Activated naive CD8-positive, alpha-beta T cell treated with anti-CD3 and anti-CD28 coated beads for 36 hours (primary cell): Measurements from ENCODE around the gene OR52I2. TPM values are rescaled to one million over a fixed set of nuclear protein-coding genes. Genes with fewer than 3 reads are reported as not detected.

Experiments used
- DNase-seq: peaks from one replicate; pipeline ENCODE4 v3.0.0; 2021
- H3K27ac Mint-ChIP-seq: one replicate; pipeline ENCODE4 v1.8.0; 2022; ENCODE audit warnings: mild to moderate bottlenecking, moderate library complexity, mixed read lengths
- H3K27me3 Mint-ChIP-seq: one replicate; pipeline ENCODE4 v1.8.0; 2022; ENCODE audit warnings: mild to moderate bottlenecking, mixed read lengths
- H3K36me3 Mint-ChIP-seq: one replicate; pipeline ENCODE4 v1.8.0; 2021; ENCODE audit warnings: mild to moderate bottlenecking, mixed read lengths
- H3K4me1 Mint-ChIP-seq: one replicate; pipeline ENCODE4 v1.8.0; 2021; ENCODE audit warnings: mixed read lengths
- H3K4me3 Mint-ChIP-seq: one replicate; pipeline ENCODE4 v1.8.0; 2022; ENCODE audit warnings: mild to moderate bottlenecking, moderate library complexity, mixed read lengths
- H3K9me3 Mint-ChIP-seq: one replicate; pipeline ENCODE4 v1.8.0; 2022; ENCODE audit warnings: mixed read lengths
- total RNA-seq, 2 experiments: library from RNA; stranded (reverse); gene quantifications; one replicate each; pipeline ENCODE4 v1.2.3, GENCODE V29; 2021

Gene OR52I2
- total RNA-seq, 2 experiments from 2014 or later = not detected

DNA sequence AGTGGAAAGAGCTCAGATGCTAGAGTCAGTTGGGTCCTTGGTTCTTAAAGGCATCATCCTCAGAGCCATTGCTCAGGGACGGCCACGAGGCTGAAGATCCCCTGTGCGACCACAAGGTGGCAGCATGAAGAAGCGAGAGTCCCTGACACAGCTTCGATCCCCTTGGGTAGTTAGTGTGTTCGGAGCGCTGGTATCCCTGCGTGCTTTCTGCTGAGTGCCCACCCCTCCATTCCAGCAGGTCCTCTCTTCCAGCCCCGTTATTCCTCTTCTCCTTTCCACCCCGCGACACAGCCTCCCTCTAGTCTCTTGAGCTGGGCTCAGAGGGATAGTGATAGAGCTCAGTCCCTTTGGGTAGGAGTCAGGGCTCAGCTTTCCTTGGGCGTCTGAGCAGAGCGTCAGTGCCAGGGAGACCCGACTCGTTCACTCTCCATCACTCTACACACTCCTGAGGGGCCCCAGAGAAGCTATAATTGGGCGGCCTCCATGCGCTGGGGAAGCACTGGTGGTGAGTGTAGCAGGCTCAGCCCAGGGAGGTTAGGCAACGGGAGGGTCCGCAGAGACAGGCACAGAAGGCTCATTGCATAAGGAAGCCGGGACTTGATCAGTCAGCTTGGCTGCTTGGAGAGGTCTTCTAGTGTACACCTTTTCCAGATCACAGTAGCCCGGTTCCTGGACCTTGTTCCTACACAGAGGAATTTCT, 55.6 kb downstream of the OR52I2 start, which contains the start of gene OR51D1:
Gene OR51D1 (plus strand): TSS at position 516 of the 700 bp plus-strand sequence. CDS start 2,314 bp downstream, outside the sequence.
- Mint-ChIP-seq H3K4me3 (no peak within 1 kb of the TSS), H3K27ac (no peak within 1 kb of the TSS), H3K9me3 (no peaks in the 10 kb centered on the region), H3K36me3 (no peaks in the 10 kb centered on the region), H3K27me3 (peaks cover 10% of the 10 kb centered on the region), H3K4me1 (no peaks in the 10 kb centered on the region)
- peak; percentile 64 for DNase-seq

DNA sequence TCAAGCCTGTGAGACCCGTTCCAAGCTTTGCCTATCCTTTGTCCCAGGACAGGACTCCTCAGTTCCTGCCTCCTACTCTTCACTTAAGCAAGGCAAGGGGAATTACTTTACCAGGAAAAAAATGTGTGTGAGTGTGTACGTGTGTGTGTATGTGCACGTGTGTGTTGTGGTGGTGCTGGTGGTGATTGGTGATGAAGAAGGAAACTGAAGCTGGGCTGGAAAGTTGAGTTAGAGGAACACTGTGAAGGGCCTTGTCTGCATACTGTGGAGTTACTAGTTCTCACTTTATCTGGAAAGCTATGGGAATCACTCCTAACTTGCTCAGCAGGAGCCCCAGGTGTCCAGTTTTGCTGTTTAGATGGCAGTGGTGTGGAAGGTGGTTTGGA, 56.1 kb downstream of the OR52I2 start:
- H3K9me3 Mint-ChIP-seq = no peaks in the 10 kb centered on the region
- no peak for DNase-seq
- H3K36me3 Mint-ChIP-seq = no peaks in the 10 kb centered on the region
- H3K27ac Mint-ChIP-seq = no peak overlapping the region
- H3K27me3 Mint-ChIP-seq = peaks cover 8% of the 10 kb centered on the region
- H3K4me3 Mint-ChIP-seq = no peak overlapping the region
- no peaks in the 10 kb centered on the region for H3K4me1 Mint-ChIP-seq

DNA sequence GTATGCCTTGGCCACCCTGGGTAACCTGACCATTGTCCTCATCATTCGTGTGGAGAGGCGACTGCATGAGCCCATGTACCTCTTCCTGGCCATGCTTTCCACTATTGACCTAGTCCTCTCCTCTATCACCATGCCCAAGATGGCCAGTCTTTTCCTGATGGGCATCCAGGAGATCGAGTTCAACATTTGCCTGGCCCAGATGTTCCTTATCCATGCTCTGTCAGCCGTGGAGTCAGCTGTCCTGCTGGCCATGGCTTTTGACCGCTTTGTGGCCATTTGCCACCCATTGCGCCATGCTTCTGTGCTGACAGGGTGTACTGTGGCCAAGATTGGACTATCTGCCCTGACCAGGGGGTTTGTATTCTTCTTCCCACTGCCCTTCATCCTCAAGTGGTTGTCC, 58.4 kb downstream of the OR52I2 start:
- H3K27me3 Mint-ChIP-seq = peaks cover 12% of the 10 kb centered on the region
- H3K4me3 Mint-ChIP-seq = no peak overlapping the region
- no peak for DNase-seq
- H3K36me3 Mint-ChIP-seq = no peaks in the 10 kb centered on the region
- no peak overlapping the region for H3K27ac Mint-ChIP-seq
- no peaks in the 10 kb centered on the region for H3K9me3 Mint-ChIP-seq
- H3K4me1 Mint-ChIP-seq = no peaks in the 10 kb centered on the region

DNA sequence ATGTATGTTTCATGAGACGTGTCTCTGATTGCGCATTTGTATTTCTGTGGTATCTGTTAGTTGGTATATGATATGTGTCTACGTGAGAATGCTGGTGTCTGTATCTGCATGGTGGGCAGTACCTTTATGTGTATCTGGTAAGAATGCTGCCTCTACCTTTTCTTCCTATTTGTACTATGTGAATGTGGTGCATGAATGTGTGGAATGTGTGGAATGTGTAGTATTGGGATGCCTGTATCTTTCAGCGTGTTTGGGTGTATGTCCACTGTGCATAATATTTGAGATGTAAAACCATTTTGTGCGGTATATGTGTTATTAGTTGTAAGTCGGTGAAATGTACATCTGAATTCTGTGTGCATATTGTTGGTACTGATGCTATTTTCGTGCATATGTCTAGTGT, 60.0 kb downstream of the OR52I2 start:
- H3K27ac Mint-ChIP-seq = no peak overlapping the region
- H3K36me3 Mint-ChIP-seq = no peaks in the 10 kb centered on the region
- no peaks in the 10 kb centered on the region for H3K9me3 Mint-ChIP-seq
- H3K27me3 Mint-ChIP-seq = peaks cover 12% of the 10 kb centered on the region
- H3K4me1 Mint-ChIP-seq = no peaks in the 10 kb centered on the region
- no peak overlapping the region for H3K4me3 Mint-ChIP-seq
- DNase-seq = no peak

DNA sequence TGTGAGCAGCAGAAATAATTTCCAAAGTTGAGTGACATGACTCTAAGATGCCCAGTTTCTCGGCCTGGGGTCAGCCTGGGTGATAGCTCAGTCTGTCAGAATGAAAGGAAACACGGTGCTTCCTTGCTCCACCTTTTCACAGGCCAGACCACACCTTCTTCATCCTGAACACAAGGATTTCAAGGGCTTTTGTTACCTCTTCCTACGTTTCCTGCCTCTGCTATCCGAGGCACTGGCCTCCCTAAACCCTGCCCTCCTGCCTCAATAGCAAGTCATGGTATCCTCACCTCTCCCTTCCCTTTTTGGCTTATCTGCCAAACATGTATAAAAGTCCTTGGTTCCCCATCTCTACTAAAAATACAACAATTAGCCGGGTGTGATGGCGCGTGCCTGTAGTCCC, 60.5 kb downstream of the OR52I2 start:
- H3K27me3 Mint-ChIP-seq = peaks cover 12% of the 10 kb centered on the region
- no peaks in the 10 kb centered on the region for H3K4me1 Mint-ChIP-seq
- H3K9me3 Mint-ChIP-seq = no peaks in the 10 kb centered on the region
- no peak overlapping the region for H3K27ac Mint-ChIP-seq
- H3K4me3 Mint-ChIP-seq = no peak overlapping the region
- no peaks in the 10 kb centered on the region for H3K36me3 Mint-ChIP-seq
- no peak for DNase-seq

Other genes starting within 250 kb of the OR52I2 start
- not detected for gene OR52B4, start 213.4 kb upstream of the OR52I2 start, total RNA-seq
- 10 to 100 TPM; 34.3 to 37.1 TPM for gene TRIM21, start 188.0 kb upstream of the OR52I2 start, total RNA-seq
- gene OR52K2, start 132.4 kb upstream of the OR52I2 start, total RNA-seq = not detected
- gene OR52K1, start 99.1 kb upstream of the OR52I2 start, total RNA-seq = not detected
- not detected for gene OR52M1, start 36.6 kb upstream of the OR52I2 start, total RNA-seq
- not detected for gene OR52I1, start 12.3 kb downstream of the OR52I2 start, total RNA-seq
- 10 to 100 TPM; 11.1 to 12.0 TPM for gene TRIM68, start 26.5 kb downstream of the OR52I2 start, total RNA-seq
- gene OR51D1, start 55.7 kb downstream of the OR52I2 start, total RNA-seq = not detected
- not detected for gene OR51E1, start 62.2 kb downstream of the OR52I2 start, total RNA-seq
- not detected for gene OR51E2, start 116.1 kb downstream of the OR52I2 start, total RNA-seq
- not detected for gene MMP26, start 123.0 kb downstream of the OR52I2 start, total RNA-seq
- not detected for gene OR51F1, start 188.2 kb downstream of the OR52I2 start, total RNA-seq
- not detected for gene OR52R1, start 222.6 kb downstream of the OR52I2 start, total RNA-seq
- gene OR51F2, start 239.6 kb downstream of the OR52I2 start, total RNA-seq = not detected